ENCODE measurements around the gene IFI44L.

IFI44L gene

DNA sequence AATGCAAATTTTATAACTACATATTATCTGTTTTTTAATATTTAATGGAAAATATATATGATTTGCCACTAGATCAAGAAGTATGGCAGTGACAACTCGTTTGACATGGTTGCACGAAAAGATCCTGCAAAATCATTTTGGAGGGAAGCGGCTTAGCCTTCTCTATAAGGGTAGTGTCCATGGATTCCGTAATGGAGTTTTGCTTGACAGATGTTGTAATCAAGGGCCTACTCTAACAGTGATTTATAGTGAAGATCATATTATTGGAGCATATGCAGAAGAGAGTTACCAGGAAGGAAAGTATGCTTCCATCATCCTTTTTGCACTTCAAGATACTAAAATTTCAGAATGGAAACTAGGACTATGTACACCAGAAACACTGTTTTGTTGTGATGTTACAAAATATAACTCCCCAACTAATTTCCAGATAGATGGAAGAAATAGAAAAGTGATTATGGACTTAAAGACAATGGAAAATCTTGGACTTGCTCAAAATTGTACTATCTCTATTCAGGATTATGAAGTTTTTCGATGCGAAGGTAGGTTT lies 29.9 kb downstream of the IFI44L start:
- H3K9me3 ChIP-seq = no peaks in the 10 kb centered on the region

GRCh38 chr1:78651241-78651640 lies 31.0 kb downstream of the IFI44L start:
- H3K36me3 ChIP-seq = peaks cover 13% of the 10 kb centered on the region
- H3K4me1 ChIP-seq (ENCODE audit: control insufficient read depth in 1 of 2, insufficient read depth in 1 of 2, low read depth in 1 of 2, low read length in 1 of 2) = peaks cover 13 to 41% of the 10 kb centered on the region in 2 experiments
- no peaks in the 10 kb centered on the region for H3K9me3 ChIP-seq
- TF ChIP-seq CTCF (IDR thresholded peaks at IDR 0.05) = no peak
- peak overlapping the region; percentile 65 for H3K27ac ChIP-seq
- peak overlapping the region in 1 of 2 experiments; percentile 37 for H3K4me3 ChIP-seq (ENCODE audit: low read depth in 1 of 2, low read length in 1 of 2)
- no peaks in the 10 kb centered on the region for H3K27me3 ChIP-seq

More for the DNA sequence above, 29.9 kb downstream of the IFI44L start:
- Histone ChIP-seq H3K27me3 (no peaks in the 10 kb centered on the region), H3K36me3 (peaks cover 4% of the 10 kb centered on the region), H3K27ac (peak overlapping the region; percentile 65), H3K4me1 (ENCODE audit: control insufficient read depth in 1 of 2, insufficient read depth in 1 of 2, low read depth in 1 of 2, low read length in 1 of 2) (peaks cover 23 to 52% of the 10 kb centered on the region in 2 experiments), H3K4me3 (ENCODE audit: low read depth in 1 of 2, low read length in 1 of 2) (peak overlapping the region; percentile 20 to 37)
- TF ChIP-seq CTCF (IDR thresholded peaks at IDR 0.05) = no peak

DNA sequence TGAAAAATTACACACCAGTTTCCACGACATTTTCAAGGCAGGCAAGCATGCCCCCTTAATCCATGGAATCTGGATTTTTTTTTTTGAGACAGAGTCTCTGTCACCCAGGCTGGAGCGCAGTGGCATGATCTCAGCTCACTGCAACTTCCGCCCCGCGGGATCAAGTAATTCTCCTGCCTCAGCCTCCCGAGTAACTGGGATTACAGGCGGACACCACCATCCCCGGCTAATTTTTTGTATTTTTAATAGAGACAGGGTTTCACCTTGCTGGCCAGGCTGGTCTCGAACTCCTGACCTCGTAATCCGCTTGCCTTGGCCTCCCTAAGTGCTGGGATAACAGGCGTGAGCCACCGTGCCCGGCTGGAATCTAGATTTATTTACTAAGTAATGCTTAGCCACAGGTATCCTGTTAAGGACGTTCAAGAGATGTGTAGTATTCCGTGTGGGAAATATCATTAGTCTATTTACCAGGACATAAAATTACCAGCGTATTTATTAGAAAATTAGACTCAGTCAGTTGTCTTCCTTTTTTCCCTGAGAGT lies 31.8 kb downstream of the IFI44L start:
- H3K4me1 ChIP-seq (ENCODE audit: control insufficient read depth in 1 of 2, insufficient read depth in 1 of 2, low read depth in 1 of 2, low read length in 1 of 2) = peaks cover 8 to 33% of the 10 kb centered on the region in 2 experiments
- H3K9me3 ChIP-seq = no peaks in the 10 kb centered on the region
- peak overlapping the region in 1 of 2 experiments; percentile 37 for H3K4me3 ChIP-seq (ENCODE audit: low read depth in 1 of 2, low read length in 1 of 2)
- H3K27me3 ChIP-seq = no peaks in the 10 kb centered on the region
- no peak for TF ChIP-seq CTCF (IDR thresholded peaks at IDR 0.05)
- H3K27ac ChIP-seq = no peak overlapping the region
- peaks cover 13% of the 10 kb centered on the region for H3K36me3 ChIP-seq

GRCh38 chr1:78658901-78659300 lies 38.7 kb downstream of the IFI44L start:
- Histone ChIP-seq H3K9me3 (no peaks in the 10 kb centered on the region), H3K27ac (no peak overlapping the region), H3K4me3 (ENCODE audit: low read depth in 1 of 2, low read length in 1 of 2) (no peak overlapping the region), H3K4me1 (ENCODE audit: control insufficient read depth in 1 of 2, insufficient read depth in 1 of 2, low read depth in 1 of 2, low read length in 1 of 2) (no peaks in the 10 kb centered on the region), H3K27me3 (no peaks in the 10 kb centered on the region), H3K36me3 (peaks cover 62% of the 10 kb centered on the region)
- no peak for TF ChIP-seq CTCF (IDR thresholded peaks at IDR 0.05)

- Histone ChIP-seq H3K9me3 (no peaks in the 10 kb centered on the region), H3K27me3 (no peaks in the 10 kb centered on the region), H3K36me3 (peaks cover 46% of the 10 kb centered on the region), H3K27ac (no peak overlapping the region), H3K4me3 (ENCODE audit: low read depth in 1 of 2, low read length in 1 of 2) (no peak overlapping the region), H3K4me1 (ENCODE audit: control insufficient read depth in 1 of 2, insufficient read depth in 1 of 2, low read depth in 1 of 2, low read length in 1 of 2) (no peaks in the 10 kb centered on the region)
- no peak for TF ChIP-seq CTCF (IDR thresholded peaks at IDR 0.05)
These were observed 43.7 kb downstream of the IFI44L start for GRCh38 chr1:78663923-78664322.

All from neutrophil (primary cell).